Glutamatergic neuron (in vitro differentiated cells): Measurements from ENCODE around the gene HECTD1. TPM values are rescaled to one million over a fixed set of nuclear protein-coding genes. Genes with fewer than 3 reads are reported as not detected.

Experiments used
- DNase-seq: peaks from one replicate; pipeline ENCODE4 v3.0.0; 2022
- H3K27ac Mint-ChIP-seq: one replicate; pipeline ENCODE4 v1.8.0; 2020; ENCODE audit warnings: mild to moderate bottlenecking, mixed read lengths, inconsistent platforms; ENCODE audit not compliant: unreplicated experiment
- H3K27me3 Mint-ChIP-seq: one replicate; pipeline ENCODE4 v1.8.0; 2020; ENCODE audit warnings: mild to moderate bottlenecking, moderate library complexity, mixed read lengths, inconsistent platforms; ENCODE audit not compliant: unreplicated experiment
- H3K36me3 Mint-ChIP-seq: one replicate; pipeline ENCODE4 v1.8.0; 2020; ENCODE audit warnings: mild to moderate bottlenecking, mixed read lengths, inconsistent platforms; ENCODE audit not compliant: unreplicated experiment
- H3K4me1 Mint-ChIP-seq: one replicate; pipeline ENCODE4 v1.8.0; 2020; ENCODE audit warnings: mild to moderate bottlenecking, low read depth, mixed read lengths, inconsistent platforms; ENCODE audit not compliant: unreplicated experiment
- H3K4me3 Mint-ChIP-seq: one replicate; pipeline ENCODE4 v1.8.0; 2020; ENCODE audit warnings: mild to moderate bottlenecking, mixed read lengths, inconsistent platforms; ENCODE audit not compliant: unreplicated experiment
- H3K9me3 Mint-ChIP-seq: one replicate; pipeline ENCODE4 v1.8.0; 2020; ENCODE audit warnings: mild to moderate bottlenecking, moderate library complexity, mixed read lengths, inconsistent platforms; ENCODE audit not compliant: unreplicated experiment
- CTCF ChIP-seq: fragments of 200-600 bp; sonication (generic); IDR thresholded peaks from one replicate; pipeline ENCODE4 v1.5.0; 2021; ENCODE audit not compliant: partially characterized antibody, unreplicated experiment
- total RNA-seq: library from RNA; stranded (reverse); fragmentation: NEBNext Ultra II Directional; extraction: Animal tissue kit (Norgen Biotek cat#: 25700); gene quantifications from one replicate; pipeline ENCODE4 v1.2.1, GENCODE V29; 2021; ENCODE audit not compliant: unreplicated experiment

HECTD1 gene
- total RNA-seq, 1 donor from 2014 or later, result 165 TPM

GRCh38 chr14:31125231-31125630, 82.4 kb downstream of the HECTD1 start:
- Mint-ChIP-seq H3K9me3 (no peaks in the 10 kb centered on the region), H3K36me3 (peaks cover 5% of the 10 kb centered on the region), H3K27ac (peak overlapping the region; percentile 28), H3K4me3 (no peak overlapping the region), H3K27me3 (peaks cover 2% of the 10 kb centered on the region), H3K4me1 (no peaks in the 10 kb centered on the region)
- no peak for TF ChIP-seq CTCF
- no peak for DNase-seq

GRCh38 chr14:31124197-31124596, 83.4 kb downstream of the HECTD1 start:
- no peak overlapping the region for H3K4me3 Mint-ChIP-seq
- H3K27ac Mint-ChIP-seq, result no peak overlapping the region
- peaks cover 3% of the 10 kb centered on the region for H3K36me3 Mint-ChIP-seq
- DNase-seq, result no peak
- peaks cover 2% of the 10 kb centered on the region for H3K27me3 Mint-ChIP-seq
- no peak for TF ChIP-seq CTCF
- no peaks in the 10 kb centered on the region for H3K4me1 Mint-ChIP-seq
- H3K9me3 Mint-ChIP-seq, result no peaks in the 10 kb centered on the region

GRCh38 chr14:31122921-31123320, 84.7 kb downstream of the HECTD1 start:
- Mint-ChIP-seq H3K27ac (peak overlapping the region; percentile 2), H3K36me3 (no peaks in the 10 kb centered on the region), H3K4me3 (no peak overlapping the region), H3K4me1 (no peaks in the 10 kb centered on the region), H3K9me3 (peaks cover 2% of the 10 kb centered on the region), H3K27me3 (peaks cover 2% of the 10 kb centered on the region)
- no peak for TF ChIP-seq CTCF
- no peak for DNase-seq

GRCh38 chr14:31122098-31122611, 85.4 kb downstream of the HECTD1 start:
- Mint-ChIP-seq H3K4me3 (no peak overlapping the region), H3K36me3 (no peaks in the 10 kb centered on the region), H3K4me1 (no peaks in the 10 kb centered on the region), H3K27me3 (peaks cover 2% of the 10 kb centered on the region), H3K9me3 (peaks cover 2% of the 10 kb centered on the region), H3K27ac (no peak overlapping the region)
- no peak for DNase-seq
- TF ChIP-seq CTCF, result no peak

- H3K9me3 Mint-ChIP-seq, result peaks cover 2% of the 10 kb centered on the region
- TF ChIP-seq CTCF, result no peak
- H3K36me3 Mint-ChIP-seq, result no peaks in the 10 kb centered on the region
- no peak overlapping the region for H3K27ac Mint-ChIP-seq
- no peaks in the 10 kb centered on the region for H3K27me3 Mint-ChIP-seq
- no peaks in the 10 kb centered on the region for H3K4me1 Mint-ChIP-seq
- H3K4me3 Mint-ChIP-seq, result no peak overlapping the region
- DNase-seq, result no peak
Measured at GRCh38 chr14:31118892-31119291, 88.7 kb downstream of the HECTD1 start.
